ENCODE results near the gene EPS8L2. TPM values are rescaled to one million over a fixed set of nuclear protein-coding genes. Genes with fewer than 3 reads are reported as not detected.

EPS8L2 gene
- total and polyA plus RNA-seq, 4 experiments from 2014 or later: 15.4 to 19.5 (median 17.6) TPM

GRCh38 chr11:720017-720641 is 14.1 kb downstream of the EPS8L2 start:
- Histone ChIP-seq H3K4me3 (ENCODE audit: low read length in 2 of 2) (no peak overlapping the region), H3K36me3 (ENCODE audit: insufficient read depth, low read length) (no peaks in the 10 kb centered on the region), H3K4me1 (ENCODE audit: insufficient read depth, low read length) (peaks cover 18% of the 10 kb centered on the region), H3K27me3 (ENCODE audit: insufficient read depth, low read length) (peaks cover 10% of the 10 kb centered on the region), H3K27ac (ENCODE audit: low read depth, low read length) (no peak overlapping the region), H3K9me3 (ENCODE audit: control insufficient read depth in 1 of 2, low read length in 2 of 2) (no peaks in the 10 kb centered on the region)
- Mint-ChIP-seq H3K27ac (peak overlapping the region in 1 of 7 donors; percentile 36), H3K4me3 (peak overlapping the region in 6 of 8 donors; percentile 5 to 71 (median 36)), H3K9me3 (peaks cover 0 to 7% (median 2%) of the 10 kb centered on the region in 8 donors), H3K4me1 (peaks cover 6 to 22% (median 12%) of the 10 kb centered on the region in 4 donors), H3K36me3 (no peaks in the 10 kb centered on the region), H3K27me3 (peaks cover 2 to 3% of the 10 kb centered on the region in 2 donors)
- no peak for DNase-seq
- CTCF ChIA-PET (ENCODE audit: partially characterized antibody): interaction anchor here (0.6 to 4.5 kb wide), 4 partner anchors 24 to 166 kb away, joined by 3 to 50 read pairs (median 3); partner anchors contain the start of genes DEAF1, TALDO1 and TMEM80
- POLR2A ChIA-PET (ENCODE audit: partially characterized antibody): interaction anchor here (7.7 kb wide), 1 partner anchor 24 kb away, joined by 109 read pairs; the partner anchor contains the start of genes DEAF1 and TMEM80
- intact Hi-C loops (cut with micrococcal nuclease): loop anchor here (10.0 kb wide), 1 partner anchor 265 kb away; the partner anchor contains the start of gene PTDSS2

- ChIA-PET POLR2A (ENCODE audit: partially characterized antibody) (interaction anchor here (2.4 to 7.7 kb wide), 3 partner anchors 25 to 185 kb away, joined by 7 to 109 read pairs (median 28); partner anchors contain the start of genes DEAF1, HRAS and TMEM80), CTCF (ENCODE audit: partially characterized antibody) (interaction anchor here (0.7 to 6.1 kb wide), 5 partner anchors 24 to 166 kb away, joined by 3 to 50 read pairs (median 4); partner anchors contain the start of genes DEAF1, TALDO1 and TMEM80)
- H3K27me3 ChIP-seq (ENCODE audit: insufficient read depth, low read length): peaks cover 10% of the 10 kb centered on the region
- peak in 2 of 5 donors; percentile 34 to 69 for DNase-seq
- H3K27ac ChIP-seq (ENCODE audit: low read depth, low read length): no peak overlapping the region
- H3K4me3 ChIP-seq (ENCODE audit: low read length in 2 of 2): no peak overlapping the region
- intact Hi-C loops (cut with micrococcal nuclease): loop anchor here (10.0 kb wide), 1 partner anchor 266 kb away; the partner anchor contains the start of gene PTDSS2
- Mint-ChIP-seq H3K4me3 (peak overlapping the region in 3 of 8 donors; percentile 43 to 84 (median 71)), H3K27me3 (peaks cover 2 to 3% of the 10 kb centered on the region in 2 donors), H3K9me3 (peaks cover 0 to 6% (median 0%) of the 10 kb centered on the region in 8 donors), H3K36me3 (no peaks in the 10 kb centered on the region), H3K27ac (no peak overlapping the region), H3K4me1 (peaks cover 6 to 22% (median 14%) of the 10 kb centered on the region in 4 donors)
- no peaks in the 10 kb centered on the region for H3K36me3 ChIP-seq (ENCODE audit: insufficient read depth, low read length)
- no peaks in the 10 kb centered on the region for H3K9me3 ChIP-seq (ENCODE audit: control insufficient read depth in 1 of 2, low read length in 2 of 2)
- peaks cover 24% of the 10 kb centered on the region for H3K4me1 ChIP-seq (ENCODE audit: insufficient read depth, low read length)
These were observed 14.7 kb downstream of the EPS8L2 start for GRCh38 chr11:720642-721246.

- Histone ChIP-seq H3K4me3 (ENCODE audit: low read length in 2 of 2) (no peak overlapping the region), H3K27ac (ENCODE audit: low read depth, low read length) (no peak overlapping the region), H3K36me3 (ENCODE audit: insufficient read depth, low read length) (no peaks in the 10 kb centered on the region), H3K9me3 (ENCODE audit: control insufficient read depth in 1 of 2, low read length in 2 of 2) (no peaks in the 10 kb centered on the region), H3K4me1 (ENCODE audit: insufficient read depth, low read length) (peaks cover 24% of the 10 kb centered on the region), H3K27me3 (ENCODE audit: insufficient read depth, low read length) (peaks cover 10% of the 10 kb centered on the region)
- no peaks in the 10 kb centered on the region for H3K36me3 Mint-ChIP-seq
- ChIA-PET CTCF (ENCODE audit: partially characterized antibody) (interaction anchor here (1.0 to 6.1 kb wide), 5 partner anchors 25 to 166 kb away, joined by 3 to 50 read pairs (median 28); partner anchors contain the start of genes DEAF1, TALDO1 and TMEM80), POLR2A (ENCODE audit: partially characterized antibody) (interaction anchor here (0.9 to 7.7 kb wide), 6 partner anchors 21 to 215 kb away, joined by 3 to 109 read pairs (median 5); partner anchors contain the start of genes DEAF1, HRAS, RNH1 and TMEM80)
- peak overlapping the region in 6 of 8 donors; percentile 46 to 84 (median 63) for H3K4me3 Mint-ChIP-seq
- no peak overlapping the region for H3K27ac Mint-ChIP-seq
- peaks cover 2 to 3% of the 10 kb centered on the region in 2 donors for H3K27me3 Mint-ChIP-seq
- DNase-seq: no peak
- H3K9me3 Mint-ChIP-seq: peaks cover 0 to 5% (median 0%) of the 10 kb centered on the region in 8 donors
- H3K4me1 Mint-ChIP-seq: peaks cover 6 to 22% (median 14%) of the 10 kb centered on the region in 4 donors
- intact Hi-C loops (cut with micrococcal nuclease): loop anchor here (10.0 kb wide), 1 partner anchor 266 kb away; the partner anchor contains the start of gene PTDSS2
These were observed 15.3 kb downstream of the EPS8L2 start for GRCh38 chr11:721247-721740.

GRCh38 chr11:721741-722345 is 15.8 kb downstream of the EPS8L2 start:
- intact Hi-C loops (cut with micrococcal nuclease): loop anchor here (2.0 to 10.0 kb wide), 2 partner anchors 109 to 267 kb away; partner anchors contain the start of gene PTDSS2
- Mint-ChIP-seq H3K4me1 (peaks cover 6 to 25% (median 17%) of the 10 kb centered on the region in 4 donors), H3K36me3 (no peaks in the 10 kb centered on the region), H3K27ac (no peak overlapping the region), H3K4me3 (peak overlapping the region in 7 of 8 donors; percentile 46 to 84 (median 60)), H3K27me3 (peaks cover 2 to 3% of the 10 kb centered on the region in 2 donors), H3K9me3 (peaks cover 0 to 2% (median 0%) of the 10 kb centered on the region in 8 donors)
- ChIA-PET CTCF (ENCODE audit: partially characterized antibody) (interaction anchor here (1.3 to 6.1 kb wide), 7 partner anchors 12 to 166 kb away, joined by 3 to 50 read pairs (median 11); partner anchors contain the start of genes DEAF1, TALDO1 and TMEM80), POLR2A (ENCODE audit: partially characterized antibody) (interaction anchor here (0.9 to 7.7 kb wide), 7 partner anchors 22 to 215 kb away, joined by 3 to 109 read pairs (median 4); partner anchors contain the start of genes DEAF1, HRAS, RNH1 and TMEM80)
- Histone ChIP-seq H3K27ac (ENCODE audit: low read depth, low read length) (no peak overlapping the region), H3K9me3 (ENCODE audit: control insufficient read depth in 1 of 2, low read length in 2 of 2) (no peaks in the 10 kb centered on the region), H3K4me3 (ENCODE audit: low read length in 2 of 2) (peak overlapping the region in 1 of 2 donors; percentile 18), H3K27me3 (ENCODE audit: insufficient read depth, low read length) (peaks cover 10% of the 10 kb centered on the region), H3K36me3 (ENCODE audit: insufficient read depth, low read length) (no peaks in the 10 kb centered on the region), H3K4me1 (ENCODE audit: insufficient read depth, low read length) (peaks cover 29% of the 10 kb centered on the region)
- DNase-seq: peak; percentile 39 to 67 (median 50)

GRCh38 chr11:722346-722811 is 16.3 kb downstream of the EPS8L2 start:
- peaks cover 2 to 3% of the 10 kb centered on the region in 2 donors for H3K27me3 Mint-ChIP-seq
- Histone ChIP-seq H3K9me3 (ENCODE audit: control insufficient read depth in 1 of 2, low read length in 2 of 2) (no peaks in the 10 kb centered on the region), H3K27me3 (ENCODE audit: insufficient read depth, low read length) (peaks cover 10% of the 10 kb centered on the region), H3K4me3 (ENCODE audit: low read length in 2 of 2) (peak overlapping the region in 1 of 2 donors; percentile 18), H3K36me3 (ENCODE audit: insufficient read depth, low read length) (no peaks in the 10 kb centered on the region), H3K27ac (ENCODE audit: low read depth, low read length) (no peak overlapping the region), H3K4me1 (ENCODE audit: insufficient read depth, low read length) (peaks cover 35% of the 10 kb centered on the region)
- H3K4me3 Mint-ChIP-seq: no peak overlapping the region
- CTCF ChIA-PET (ENCODE audit: partially characterized antibody): interaction anchor here (0.9 to 6.1 kb wide), 10 partner anchors 12 to 167 kb away, joined by 3 to 50 read pairs (median 6); partner anchors contain the start of genes DEAF1, TALDO1 and TMEM80
- H3K36me3 Mint-ChIP-seq: no peaks in the 10 kb centered on the region
- intact Hi-C loops (cut with micrococcal nuclease): loop anchor here (2.0 to 10.0 kb wide), 2 partner anchors 110 to 268 kb away; partner anchors contain the start of gene PTDSS2
- DNase-seq: no peak
- H3K4me1 Mint-ChIP-seq: peaks cover 6 to 27% (median 17%) of the 10 kb centered on the region in 4 donors
- POLR2A ChIA-PET (ENCODE audit: partially characterized antibody): interaction anchor here (0.9 to 7.7 kb wide), 7 partner anchors 22 to 216 kb away, joined by 3 to 109 read pairs (median 4); partner anchors contain the start of genes DEAF1, HRAS, RNH1 and TMEM80
- H3K27ac Mint-ChIP-seq: no peak overlapping the region
- H3K9me3 Mint-ChIP-seq: peaks cover 0 to 2% (median 0%) of the 10 kb centered on the region in 8 donors

Data from CD4-positive, alpha-beta memory T cell (primary cell).